Testis (tissue), 2 donors: ENCODE data around the gene AIG1.

Experiments
- POLR2A ChIP-seq: fragments of 450-650 bp; IDR thresholded peaks from one replicate; pipeline ENCODE4 v1.6.1; 2017; ENCODE audit warnings: antibody characterized with exemption, mild to moderate bottlenecking, moderate library complexity
- TF ChIP-seq, protein P1 (sequence below), 3 experiments: fragments of 450-650 bp in 2 of 3; fragments of 200-600 bp in 1 of 3; sonication (generic) in 1 of 3; IDR thresholded peaks; one replicate each; pipeline ENCODE4 v1.5.1; 2016 to 2019; ENCODE audit warnings: antibody characterized with exemption in 3 of 3, mild to moderate bottlenecking in 2 of 3, moderate library complexity in 1 of 3

DNA sequence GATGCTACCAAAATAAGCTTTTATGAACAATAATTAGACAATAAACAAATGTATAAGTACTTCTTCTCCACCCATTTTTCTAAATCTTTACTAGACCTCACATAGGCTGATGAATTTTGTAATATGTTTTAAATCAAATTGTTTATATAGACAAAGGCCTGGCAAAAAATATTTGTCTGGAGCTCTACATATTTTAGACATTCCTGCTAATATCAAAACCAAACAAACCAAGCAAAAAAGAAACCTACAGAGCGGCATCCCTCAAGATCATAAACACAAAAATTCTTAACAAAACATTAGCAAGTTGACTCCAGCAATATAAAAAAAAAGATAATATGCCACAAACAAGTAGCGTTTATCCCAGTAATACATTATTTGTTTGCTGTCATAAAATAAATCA is 302.6 kb downstream of the AIG1 start:
- no peak for TF ChIP-seq POLR2A
- TF ChIP-seq, protein P1, sequence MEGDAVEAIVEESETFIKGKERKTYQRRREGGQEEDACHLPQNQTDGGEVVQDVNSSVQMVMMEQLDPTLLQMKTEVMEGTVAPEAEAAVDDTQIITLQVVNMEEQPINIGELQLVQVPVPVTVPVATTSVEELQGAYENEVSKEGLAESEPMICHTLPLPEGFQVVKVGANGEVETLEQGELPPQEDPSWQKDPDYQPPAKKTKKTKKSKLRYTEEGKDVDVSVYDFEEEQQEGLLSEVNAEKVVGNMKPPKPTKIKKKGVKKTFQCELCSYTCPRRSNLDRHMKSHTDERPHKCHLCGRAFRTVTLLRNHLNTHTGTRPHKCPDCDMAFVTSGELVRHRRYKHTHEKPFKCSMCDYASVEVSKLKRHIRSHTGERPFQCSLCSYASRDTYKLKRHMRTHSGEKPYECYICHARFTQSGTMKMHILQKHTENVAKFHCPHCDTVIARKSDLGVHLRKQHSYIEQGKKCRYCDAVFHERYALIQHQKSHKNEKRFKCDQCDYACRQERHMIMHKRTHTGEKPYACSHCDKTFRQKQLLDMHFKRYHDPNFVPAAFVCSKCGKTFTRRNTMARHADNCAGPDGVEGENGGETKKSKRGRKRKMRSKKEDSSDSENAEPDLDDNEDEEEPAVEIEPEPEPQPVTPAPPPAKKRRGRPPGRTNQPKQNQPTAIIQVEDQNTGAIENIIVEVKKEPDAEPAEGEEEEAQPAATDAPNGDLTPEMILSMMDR (IDR thresholded peaks at IDR 0.05): no peak
